Astrocyte (in vitro differentiated cells and primary cell): ENCODE results near the gene PSMD2. TPM values are rescaled to one million over a fixed set of nuclear protein-coding genes. Genes with fewer than 3 reads are reported as not detected.
"Not testable (repeated sequence)": the region's sequence is repeated elsewhere in the genome, so short reads cannot be mapped to it uniquely, and the experiment has no call there.

ENCODE experiments used
- DNase-seq: peaks from one replicate; pipeline ENCODE4 v3.0.0-alpha.2; 2010; ENCODE audit warnings: low read depth
- FAIRE-seq: peaks from 2 replicates; lab custom pipeline; 2011; peaks lifted over from hg19 to GRCh38; lab: Jason Lieb, UNC
- H2AFZ ChIP-seq: 2 replicates; pipeline ENCODE4 v1.6.0; 2012; ENCODE audit warnings: low read depth, low read length, inconsistent platforms
- H3K27ac ChIP-seq: 2 replicates; pipeline ENCODE4 v1.5.1; 2011; ENCODE audit warnings: low read depth, low read length, inconsistent platforms
- H3K27me3 ChIP-seq: 2 replicates; pipeline ENCODE4 v1.6.0; 2011; ENCODE audit warnings: low read length, inconsistent platforms; ENCODE audit not compliant: insufficient read depth
- H3K36me3 ChIP-seq: 2 replicates; pipeline ENCODE4 v1.5.1; 2011; ENCODE audit warnings: low read length, inconsistent platforms; ENCODE audit not compliant: insufficient read depth
- H3K4me1 ChIP-seq: 2 replicates; pipeline ENCODE4 v1.5.1; 2011; ENCODE audit warnings: low read length, inconsistent platforms; ENCODE audit not compliant: insufficient read depth
- H3K4me2 ChIP-seq: 2 replicates; pipeline ENCODE4 v1.6.0; 2012; ENCODE audit warnings: low read length, inconsistent platforms
- H3K4me3 ChIP-seq: 2 replicates; pipeline ENCODE4 v1.5.1; 2011; ENCODE audit warnings: low read depth, mild to moderate bottlenecking, low read length, inconsistent platforms; ENCODE audit not compliant: insufficient read depth
- H3K79me2 ChIP-seq: 2 replicates; pipeline ENCODE4 v1.6.0; 2012; ENCODE audit warnings: mild to moderate bottlenecking, low read length, inconsistent platforms; ENCODE audit not compliant: insufficient read depth
- H3K9ac ChIP-seq: 2 replicates; pipeline ENCODE4 v1.6.0; 2012; ENCODE audit warnings: mild to moderate bottlenecking, low read length, inconsistent platforms
- H3K9me3 ChIP-seq: 2 replicates; pipeline ENCODE4 v1.5.1; 2012; ENCODE audit warnings: low read depth, mild to moderate bottlenecking, low read length, inconsistent platforms; ENCODE audit not compliant: insufficient read depth
- H4K20me1 ChIP-seq: 2 replicates; pipeline ENCODE4 v1.6.0; 2012; ENCODE audit warnings: low read length, inconsistent platforms; ENCODE audit not compliant: insufficient read depth
- H3K27ac Mint-ChIP-seq: one replicate; pipeline ENCODE4 v1.8.0; 2021; ENCODE audit warnings: mild to moderate bottlenecking, mixed read lengths; ENCODE audit not compliant: unreplicated experiment
- H3K27me3 Mint-ChIP-seq: one replicate; pipeline ENCODE4 v1.8.0; 2021; ENCODE audit warnings: low read depth, mixed read lengths; ENCODE audit not compliant: unreplicated experiment
- H3K36me3 Mint-ChIP-seq: one replicate; pipeline ENCODE4 v1.8.0; 2021; ENCODE audit warnings: low read depth, mixed read lengths; ENCODE audit not compliant: unreplicated experiment
- H3K4me1 Mint-ChIP-seq: one replicate; pipeline ENCODE4 v1.8.0; 2021; ENCODE audit warnings: low read depth, mixed read lengths; ENCODE audit not compliant: unreplicated experiment
- H3K4me3 Mint-ChIP-seq: one replicate; pipeline ENCODE4 v1.8.0; 2021; ENCODE audit warnings: mild to moderate bottlenecking, moderate library complexity, mixed read lengths; ENCODE audit not compliant: unreplicated experiment
- H3K9me3 Mint-ChIP-seq: one replicate; pipeline ENCODE4 v1.8.0; 2021; ENCODE audit warnings: mild to moderate bottlenecking, mixed read lengths; ENCODE audit not compliant: unreplicated experiment
- CTCF ChIP-seq: IDR thresholded peaks from 2 replicates; pipeline ENCODE4 v1.5.1; 2011; ENCODE audit warnings: low read depth, mild to moderate bottlenecking, inconsistent platforms, low read length, moderate library complexity; ENCODE audit not compliant: insufficient read depth
- EZH2 ChIP-seq: IDR thresholded peaks from 2 replicates; pipeline ENCODE4 v1.6.1; 2012; ENCODE audit warnings: mild to moderate bottlenecking, low read length, inconsistent platforms; ENCODE audit not compliant: insufficient read depth
- total RNA-seq: library from RNA; stranded (reverse); gene quantifications from 2 replicates; pipeline ENCODE4 v1.2.1, GENCODE V29; 2021

Gene PSMD2
- total RNA-seq, 1 donor from 2014 or later = 588 TPM

- TF ChIP-seq CTCF (no peak), EZH2 (no peak)
- H3K27ac ChIP-seq = no peak overlapping the region
- H3K9ac ChIP-seq = no peak overlapping the region
- Mint-ChIP-seq H3K9me3 (peaks cover 8% of the 10 kb centered on the region), H3K4me3 (peak overlapping the region; percentile 45), H3K27ac (no peak overlapping the region), H3K4me1 (peaks cover 11% of the 10 kb centered on the region), H3K27me3 (peaks cover 55% of the 10 kb centered on the region), H3K36me3 (peaks cover 8% of the 10 kb centered on the region)
- H3K4me2 ChIP-seq = peak overlapping the region; percentile 97
- H4K20me1 ChIP-seq = peaks cover 25% of the 10 kb centered on the region
- H3K9me3 ChIP-seq = no peaks in the 10 kb centered on the region
- DNase-seq (no peak), FAIRE-seq (no peak)
- H3K4me3 ChIP-seq = no peak overlapping the region
- H2AFZ ChIP-seq = no peak overlapping the region
- no peaks in the 10 kb centered on the region for H3K36me3 ChIP-seq
- H3K27me3 ChIP-seq = peaks cover 11% of the 10 kb centered on the region
- no peaks in the 10 kb centered on the region for H3K79me2 ChIP-seq
- peaks cover 18% of the 10 kb centered on the region for H3K4me1 ChIP-seq
Observed at GRCh38 chr3:184262764-184263179, 36.3 kb upstream of the PSMD2 start.

- not testable (repeated sequence) for H2AFZ ChIP-seq, H3K9me3 ChIP-seq, H3K9me3 Mint-ChIP-seq, H3K4me1 ChIP-seq, H3K4me2 ChIP-seq, FAIRE-seq, H3K4me3 Mint-ChIP-seq, H3K4me1 Mint-ChIP-seq, H4K20me1 ChIP-seq, H3K27me3 ChIP-seq, H3K27ac Mint-ChIP-seq, H3K36me3 ChIP-seq, H3K27ac ChIP-seq, H3K9ac ChIP-seq, H3K79me2 ChIP-seq, H3K4me3 ChIP-seq, H3K36me3 Mint-ChIP-seq, DNase-seq
- H3K27me3 Mint-ChIP-seq = peaks cover 40% of the 10 kb centered on the region
Observed at GRCh38 chr3:184267249-184267648, 31.8 kb upstream of the PSMD2 start.

GRCh38 chr3:184272269-184272668, 26.8 kb upstream of the PSMD2 start:
- H3K27ac ChIP-seq = no peak overlapping the region
- no peak overlapping the region for H3K4me2 ChIP-seq
- H3K9ac ChIP-seq = no peak overlapping the region
- Mint-ChIP-seq H3K4me1 (no peaks in the 10 kb centered on the region), H3K27ac (no peak overlapping the region), H3K9me3 (peaks cover 7% of the 10 kb centered on the region), H3K4me3 (no peak overlapping the region), H3K27me3 (peaks cover 38% of the 10 kb centered on the region), H3K36me3 (no peaks in the 10 kb centered on the region)
- no peak overlapping the region for H2AFZ ChIP-seq
- H3K4me1 ChIP-seq = no peaks in the 10 kb centered on the region
- peaks cover 30% of the 10 kb centered on the region for H3K27me3 ChIP-seq
- FAIRE-seq (no peak), DNase-seq (no peak)
- H3K36me3 ChIP-seq = no peaks in the 10 kb centered on the region
- TF ChIP-seq CTCF (no peak), EZH2 (no peak)
- H4K20me1 ChIP-seq = no peaks in the 10 kb centered on the region
- H3K79me2 ChIP-seq = no peaks in the 10 kb centered on the region
- no peak overlapping the region for H3K4me3 ChIP-seq
- no peaks in the 10 kb centered on the region for H3K9me3 ChIP-seq
